Right renal cortex interstitium (tissue), 3 donors: ENCODE data around the gene ZNF514. TPM values are rescaled to one million over a fixed set of nuclear protein-coding genes. Genes with fewer than 3 reads are reported as not detected.
"Not testable (repeated sequence)": the region's sequence is repeated elsewhere in the genome, so short reads cannot be mapped to it uniquely, and the experiment has no call there.

Experiments used
- DNase-seq, 3 donors: peaks; one replicate each; pipeline ENCODE4 v3.0.0-alpha.2; 2013; ENCODE audit warnings: low read depth in 3 of 3, low spot score in 2 of 3
- polyA plus RNA-seq, 3 donors: library from polyadenylated mRNA; unstranded; fragments of 120-200 nt; gene quantifications; one replicate each; pipeline ENCODE4 v1.2.1, GENCODE V29; 2013; ENCODE audit not compliant: insufficient read length in 3 of 3

Gene ZNF514
- polyA plus RNA-seq, 3 donors, result 20.7 to 23.4 (median 21.6) TPM

GRCh38 chr2:95143838-95144237, 15.8 kb downstream of the ZNF514 start:
- DNase-seq, result no peak

DNA sequence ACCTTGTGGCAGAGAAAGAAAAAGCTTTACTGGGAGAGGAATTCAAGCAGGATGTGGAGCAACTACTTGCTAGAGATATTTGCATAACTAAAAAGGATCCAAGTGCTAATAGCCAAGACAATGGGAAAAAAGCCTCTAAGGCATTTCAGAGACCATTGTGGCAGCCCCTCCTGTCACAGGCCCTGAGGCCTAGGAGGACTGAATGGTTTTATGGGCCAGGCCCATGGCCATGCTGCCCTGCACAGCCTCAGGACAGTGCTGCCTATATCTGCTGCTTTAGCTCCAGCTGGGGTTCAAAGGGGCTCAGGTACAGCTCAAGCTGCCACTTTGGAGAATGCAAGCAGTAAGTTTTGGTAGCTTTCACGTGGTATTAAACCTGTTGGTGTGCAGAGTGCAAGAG, 20.9 kb downstream of the ZNF514 start:
- no peak for DNase-seq

GRCh38 chr2:95122197-95122551, 37.5 kb downstream of the ZNF514 start:
- no peak for DNase-seq

GRCh38 chr2:95121407-95122196, 38.0 kb downstream of the ZNF514 start, which contains the start of gene MRPS5:
Gene MRPS5 (minus strand): TSS chr2:95121808. CDS start chr2:95121791, 17 bp downstream.
- DNase-seq, result peak; percentile 45 to 70 (median 57)

DNA sequence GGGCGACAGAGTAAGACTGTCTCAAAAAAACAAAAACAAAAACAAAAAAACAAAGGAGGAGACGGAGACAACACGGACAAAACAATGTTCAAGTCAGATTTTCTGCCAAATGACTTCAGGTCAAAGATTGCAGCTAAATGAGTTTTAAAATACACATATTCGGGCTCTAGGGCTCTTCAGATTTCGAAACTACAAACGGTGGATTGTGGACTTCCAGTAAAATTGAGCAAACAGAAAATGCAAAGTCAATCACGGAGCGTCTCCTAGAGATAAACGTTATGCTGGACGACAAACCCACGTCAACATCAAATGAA, 38.6 kb downstream of the ZNF514 start:
- peak in 1 of 3 donors; percentile 5 for DNase-seq

- DNase-seq, result peak in 2 of 3 donors; percentile 39 to 54
Measured at GRCh38 chr2:95115418-95115817, 44.2 kb downstream of the ZNF514 start.

- DNase-seq, result no peak
Measured at GRCh38 chr2:95113464-95113863, 46.2 kb downstream of the ZNF514 start.

DNA sequence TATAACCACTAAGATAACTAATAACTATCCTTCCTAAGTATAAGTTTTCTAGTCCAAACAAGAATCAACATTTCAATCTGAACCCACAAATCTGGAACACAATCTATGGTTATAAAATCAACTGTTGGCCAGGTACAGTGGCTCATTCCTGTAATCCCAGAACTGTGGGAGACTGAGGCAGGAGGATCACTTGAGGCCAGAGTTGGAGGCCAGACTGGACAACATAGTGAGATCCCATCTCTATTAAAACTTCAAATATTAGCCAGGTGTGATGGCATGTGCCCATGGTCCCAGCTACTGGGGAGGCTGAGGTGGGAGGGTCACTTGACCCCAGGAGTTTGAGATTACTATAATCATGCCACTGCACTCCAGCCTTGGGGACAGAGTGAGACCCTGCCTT, 49.3 kb downstream of the ZNF514 start:
- no peak for DNase-seq

DNA sequence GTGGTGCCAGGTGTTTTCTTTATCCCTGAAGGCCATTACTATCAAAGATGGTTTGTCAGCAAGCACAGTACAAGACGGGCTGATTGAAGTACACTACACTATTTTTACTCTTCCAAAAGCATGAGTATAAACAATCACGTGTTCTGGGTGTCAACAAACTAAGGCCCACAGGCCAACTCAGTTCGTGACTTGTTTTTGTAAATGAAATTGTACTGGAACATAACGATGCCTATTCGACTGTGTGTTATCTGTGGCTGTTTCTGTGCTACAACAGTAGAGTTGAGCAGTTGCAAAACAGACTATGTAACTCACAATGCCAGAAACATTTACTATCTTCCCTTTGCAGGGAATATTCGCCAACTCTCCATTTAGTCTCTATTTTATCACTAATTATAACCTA, 50.4 kb downstream of the ZNF514 start:
- no peak for DNase-seq

DNA sequence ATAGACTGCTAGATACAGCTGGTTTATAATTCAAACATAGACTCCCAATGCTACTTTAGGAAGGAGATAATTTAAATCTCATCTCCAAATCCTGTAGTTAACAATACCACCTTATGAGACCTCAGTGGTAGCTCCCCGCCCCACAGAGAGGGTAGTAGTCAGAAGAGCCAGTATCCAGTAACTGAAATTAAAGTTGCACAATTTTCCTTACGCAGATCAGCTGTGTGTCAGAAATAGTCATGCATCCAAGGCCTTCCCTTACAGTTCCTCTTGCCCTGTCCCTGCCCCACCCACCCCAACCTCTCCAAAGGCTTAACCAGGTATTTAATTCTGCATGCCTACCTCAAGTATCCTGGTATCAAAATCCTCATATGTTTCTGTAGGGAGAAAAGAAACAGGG, 53.6 kb downstream of the ZNF514 start:
- no peak for DNase-seq

- no peak for DNase-seq
Measured at GRCh38 chr2:95104606-95105005, 55.0 kb downstream of the ZNF514 start.

DNA sequence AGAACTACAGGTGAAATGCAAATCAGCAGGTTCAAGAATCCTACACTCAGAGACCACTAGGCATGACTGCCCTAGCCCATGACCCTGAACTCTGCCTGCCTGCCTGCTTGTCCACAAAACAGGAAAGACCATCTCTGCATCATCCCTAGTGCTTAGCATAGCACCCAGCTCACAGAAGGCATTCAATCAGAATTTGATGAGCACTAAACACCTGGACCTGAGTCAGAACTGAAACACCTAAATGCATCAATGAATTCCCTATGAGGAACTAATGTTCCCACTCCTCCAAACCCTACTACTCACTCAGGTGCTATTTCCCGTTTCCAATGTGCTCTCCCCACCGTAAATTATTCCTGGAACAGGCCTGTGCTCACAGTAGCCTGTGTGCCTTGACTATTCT, 59.7 kb downstream of the ZNF514 start:
- DNase-seq, result no peak

GRCh38 chr2:95098273-95098672, 61.4 kb downstream of the ZNF514 start:
- DNase-seq, result not testable (repeated sequence)

Other genes with a start within 250 kb of the ZNF514 start
- 100 to 1,000 TPM; 306 to 365 (median 323) TPM for gene MAL, start 134.1 kb downstream of the ZNF514 start, polyA plus RNA-seq
- gene MRPS5, start 38.0 kb downstream of the ZNF514 start, polyA plus RNA-seq, result 10 to 100 TPM; 67.2 to 69.8 (median 67.5) TPM
- 1 to 10 TPM; 8.9 to 10.0 (median 10.0) TPM for gene ZNF2, start 6.0 kb upstream of the ZNF514 start, polyA plus RNA-seq
- 1 to 10 TPM; 3.9 to 5.1 (median 4.3) TPM for gene ZNF892, start 47.7 kb upstream of the ZNF514 start, polyA plus RNA-seq
- 10 to 100 TPM; 22.8 to 34.5 (median 31.0) TPM for gene PROM2, start 114.6 kb upstream of the ZNF514 start, polyA plus RNA-seq
- gene KCNIP3, start 137.5 kb upstream of the ZNF514 start, polyA plus RNA-seq, result 10 to 100 TPM; 14.0 to 14.7 (median 14.4) TPM
- gene FAHD2A, start 242.9 kb upstream of the ZNF514 start, polyA plus RNA-seq, result 10 to 100 TPM; 34.3 to 37.7 (median 36.8) TPM